ENCODE measurements around the gene KIF18B. TPM values are rescaled to one million over a fixed set of nuclear protein-coding genes. Genes with fewer than 3 reads are reported as not detected.

The KIF18B gene
- total and polyA plus RNA-seq, 2 donors (not counting 1 experiment from before 2014, with no cell fraction given), result 0.99 to 2.5 TPM

DNA sequence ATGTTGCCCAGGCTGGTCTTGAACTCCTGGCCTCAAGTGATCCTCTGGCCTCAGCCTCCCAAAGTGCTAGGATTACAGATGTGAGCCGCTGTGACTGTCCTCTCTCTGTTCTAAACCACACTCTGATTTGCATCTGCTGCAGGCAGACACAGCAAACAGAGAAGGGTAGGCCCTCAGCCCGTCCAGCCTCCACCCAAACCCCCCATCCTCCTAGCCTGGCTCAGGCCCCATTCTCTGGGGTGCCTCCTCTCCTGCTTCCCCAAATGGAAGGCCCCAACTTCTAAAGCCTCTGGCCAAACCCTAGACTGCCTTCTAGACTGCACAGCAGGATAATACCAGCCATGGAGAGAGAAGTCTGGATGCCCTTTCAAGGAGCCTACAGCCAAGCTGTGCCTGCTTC lies 28.2 kb downstream of the KIF18B start:
- no peaks in the 10 kb centered on the region for H3K79me2 ChIP-seq (ENCODE audit: control insufficient read depth, insufficient read depth, low read length)
- H3K36me3 ChIP-seq (ENCODE audit: control insufficient read depth, insufficient read depth, low read length), result no peaks in the 10 kb centered on the region
- H3K4me3 ChIP-seq (replicated peaks in 1 of 4; ENCODE audit: control extremely low read depth in 1 of 4, insufficient read depth in 1 of 4, low read depth in 3 of 4, low read length in 4 of 4), result no peak overlapping the region
- peaks cover 2% of the 10 kb centered on the region for H3K27me3 ChIP-seq (ENCODE audit: control insufficient read depth, insufficient read depth, low read length)
- H3K4me2 ChIP-seq (ENCODE audit: extremely low read depth, insufficient read depth, low read length), result no peak overlapping the region
- no peak overlapping the region for H3K9ac ChIP-seq (ENCODE audit: insufficient read depth, low read length)
- no peak for DNase-seq (ENCODE audit: low read depth in 2 of 2)
- H3K4me1 ChIP-seq (ENCODE audit: control insufficient read depth, extremely low read depth, insufficient read depth, low read length), result no peaks in the 10 kb centered on the region
- H3K9me3 ChIP-seq (ENCODE audit: control insufficient read depth, insufficient read depth, low read depth, low read length), result no peaks in the 10 kb centered on the region
- no peak overlapping the region for H3K27ac ChIP-seq (ENCODE audit: insufficient read depth, low read length)
- TF ChIP-seq EZH2 (IDR thresholded peaks at IDR 0.05; ENCODE audit: low read length, missing control alignments), result no peak
- TF ChIP-seq, protein P1, sequence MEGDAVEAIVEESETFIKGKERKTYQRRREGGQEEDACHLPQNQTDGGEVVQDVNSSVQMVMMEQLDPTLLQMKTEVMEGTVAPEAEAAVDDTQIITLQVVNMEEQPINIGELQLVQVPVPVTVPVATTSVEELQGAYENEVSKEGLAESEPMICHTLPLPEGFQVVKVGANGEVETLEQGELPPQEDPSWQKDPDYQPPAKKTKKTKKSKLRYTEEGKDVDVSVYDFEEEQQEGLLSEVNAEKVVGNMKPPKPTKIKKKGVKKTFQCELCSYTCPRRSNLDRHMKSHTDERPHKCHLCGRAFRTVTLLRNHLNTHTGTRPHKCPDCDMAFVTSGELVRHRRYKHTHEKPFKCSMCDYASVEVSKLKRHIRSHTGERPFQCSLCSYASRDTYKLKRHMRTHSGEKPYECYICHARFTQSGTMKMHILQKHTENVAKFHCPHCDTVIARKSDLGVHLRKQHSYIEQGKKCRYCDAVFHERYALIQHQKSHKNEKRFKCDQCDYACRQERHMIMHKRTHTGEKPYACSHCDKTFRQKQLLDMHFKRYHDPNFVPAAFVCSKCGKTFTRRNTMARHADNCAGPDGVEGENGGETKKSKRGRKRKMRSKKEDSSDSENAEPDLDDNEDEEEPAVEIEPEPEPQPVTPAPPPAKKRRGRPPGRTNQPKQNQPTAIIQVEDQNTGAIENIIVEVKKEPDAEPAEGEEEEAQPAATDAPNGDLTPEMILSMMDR (conservative IDR thresholded peaks at IDR 0.05 in 1 of 2, IDR thresholded peaks at IDR 0.05 in 1 of 2; ENCODE audit: low read depth in 1 of 2, low read length in 2 of 2), result no peak
- no peak overlapping the region for H2AFZ ChIP-seq (ENCODE audit: low read length)
- no peaks in the 10 kb centered on the region for H4K20me1 ChIP-seq (ENCODE audit: control insufficient read depth, extremely low read depth, insufficient read depth, low read length)

GRCh38 chr17:44918006-44918405 lies 29.6 kb downstream of the KIF18B start:
- H3K4me1 ChIP-seq (ENCODE audit: control insufficient read depth, extremely low read depth, insufficient read depth, low read length), result no peaks in the 10 kb centered on the region
- no peak for DNase-seq (ENCODE audit: low read depth in 2 of 2)
- no peaks in the 10 kb centered on the region for H4K20me1 ChIP-seq (ENCODE audit: control insufficient read depth, extremely low read depth, insufficient read depth, low read length)
- TF ChIP-seq, protein P1 (conservative IDR thresholded peaks at IDR 0.05 in 1 of 2, IDR thresholded peaks at IDR 0.05 in 1 of 2; ENCODE audit: low read depth in 1 of 2, low read length in 2 of 2), result no peak
- TF ChIP-seq EZH2 (IDR thresholded peaks at IDR 0.05; ENCODE audit: low read length, missing control alignments), result no peak
- no peaks in the 10 kb centered on the region for H3K79me2 ChIP-seq (ENCODE audit: control insufficient read depth, insufficient read depth, low read length)
- no peak overlapping the region for H2AFZ ChIP-seq (ENCODE audit: low read length)
- H3K9me3 ChIP-seq (ENCODE audit: control insufficient read depth, insufficient read depth, low read depth, low read length), result no peaks in the 10 kb centered on the region
- H3K4me3 ChIP-seq (replicated peaks in 1 of 4; ENCODE audit: control extremely low read depth in 1 of 4, insufficient read depth in 1 of 4, low read depth in 3 of 4, low read length in 4 of 4), result no peak overlapping the region
- no peaks in the 10 kb centered on the region for H3K36me3 ChIP-seq (ENCODE audit: control insufficient read depth, insufficient read depth, low read length)
- no peak overlapping the region for H3K4me2 ChIP-seq (ENCODE audit: extremely low read depth, insufficient read depth, low read length)
- H3K27ac ChIP-seq (ENCODE audit: insufficient read depth, low read length), result no peak overlapping the region
- peaks cover 8% of the 10 kb centered on the region for H3K27me3 ChIP-seq (ENCODE audit: control insufficient read depth, insufficient read depth, low read length)
- H3K9ac ChIP-seq (ENCODE audit: insufficient read depth, low read length), result no peak overlapping the region

DNA sequence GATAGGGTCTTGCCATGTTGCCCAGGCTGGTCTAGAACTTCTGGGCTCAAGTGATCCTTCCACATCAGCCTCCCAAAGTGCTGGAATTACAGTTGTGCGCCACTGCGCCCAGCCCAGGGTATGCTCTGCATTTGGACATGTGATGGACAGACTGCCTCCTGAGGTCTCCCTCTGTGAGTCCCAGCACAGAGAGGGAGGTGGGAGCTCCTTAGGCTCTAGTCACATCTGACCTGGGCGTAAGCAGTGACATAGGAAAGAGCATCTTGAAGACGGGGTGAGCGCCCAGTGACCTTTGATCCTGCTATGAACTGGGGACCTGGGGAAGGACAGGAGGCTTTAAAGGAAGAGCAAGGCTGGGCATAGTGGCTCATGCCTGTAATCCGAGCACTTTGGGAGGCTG lies 30.1 kb downstream of the KIF18B start:
- Histone ChIP-seq H3K9ac (ENCODE audit: insufficient read depth, low read length) (no peak overlapping the region), H3K36me3 (ENCODE audit: control insufficient read depth, insufficient read depth, low read length) (no peaks in the 10 kb centered on the region), H4K20me1 (ENCODE audit: control insufficient read depth, extremely low read depth, insufficient read depth, low read length) (no peaks in the 10 kb centered on the region), H3K27me3 (ENCODE audit: control insufficient read depth, insufficient read depth, low read length) (peaks cover 9% of the 10 kb centered on the region), H3K79me2 (ENCODE audit: control insufficient read depth, insufficient read depth, low read length) (no peaks in the 10 kb centered on the region), H3K4me2 (ENCODE audit: extremely low read depth, insufficient read depth, low read length) (no peak overlapping the region), H3K4me3 (replicated peaks in 1 of 4; ENCODE audit: control extremely low read depth in 1 of 4, insufficient read depth in 1 of 4, low read depth in 3 of 4, low read length in 4 of 4) (no peak overlapping the region), H3K9me3 (ENCODE audit: control insufficient read depth, insufficient read depth, low read depth, low read length) (no peaks in the 10 kb centered on the region), H2AFZ (ENCODE audit: low read length) (no peak overlapping the region), H3K4me1 (ENCODE audit: control insufficient read depth, extremely low read depth, insufficient read depth, low read length) (no peaks in the 10 kb centered on the region), H3K27ac (ENCODE audit: insufficient read depth, low read length) (no peak overlapping the region)
- TF ChIP-seq, protein P1 (conservative IDR thresholded peaks at IDR 0.05 in 1 of 2, IDR thresholded peaks at IDR 0.05 in 1 of 2; ENCODE audit: low read depth in 1 of 2, low read length in 2 of 2), result no peak
- no peak for TF ChIP-seq EZH2 (IDR thresholded peaks at IDR 0.05; ENCODE audit: low read length, missing control alignments)
- no peak for DNase-seq (ENCODE audit: low read depth in 2 of 2)

All from fibroblast of lung (primary cell).